Measurements from ENCODE around the gene FREM1.

Gene FREM1

GRCh38 chr9:14744768-14745167, 165.5 kb downstream of the FREM1 start:
- TF ChIP-seq NFIC (IDR thresholded peaks at IDR 0.05): no peak
- TF ChIP-seq TEAD4 (IDR thresholded peaks at IDR 0.05): no peak
- no peak for TF ChIP-seq CEBPB (IDR thresholded peaks at IDR 0.05)

- TF ChIP-seq FOXM1 (IDR thresholded peaks at IDR 0.05; ENCODE audit: borderline replicate concordance, low read depth) (no peak), YY1 (IDR thresholded peaks at IDR 0.05; ENCODE audit: low read depth) (no peak), NFIC (IDR thresholded peaks at IDR 0.05) (no peak), TCF12 (IDR thresholded peaks at IDR 0.05; ENCODE audit: low read depth) (no peak), TEAD4 (IDR thresholded peaks at IDR 0.05) (no peak)
- TF ChIP-seq, protein P1, sequence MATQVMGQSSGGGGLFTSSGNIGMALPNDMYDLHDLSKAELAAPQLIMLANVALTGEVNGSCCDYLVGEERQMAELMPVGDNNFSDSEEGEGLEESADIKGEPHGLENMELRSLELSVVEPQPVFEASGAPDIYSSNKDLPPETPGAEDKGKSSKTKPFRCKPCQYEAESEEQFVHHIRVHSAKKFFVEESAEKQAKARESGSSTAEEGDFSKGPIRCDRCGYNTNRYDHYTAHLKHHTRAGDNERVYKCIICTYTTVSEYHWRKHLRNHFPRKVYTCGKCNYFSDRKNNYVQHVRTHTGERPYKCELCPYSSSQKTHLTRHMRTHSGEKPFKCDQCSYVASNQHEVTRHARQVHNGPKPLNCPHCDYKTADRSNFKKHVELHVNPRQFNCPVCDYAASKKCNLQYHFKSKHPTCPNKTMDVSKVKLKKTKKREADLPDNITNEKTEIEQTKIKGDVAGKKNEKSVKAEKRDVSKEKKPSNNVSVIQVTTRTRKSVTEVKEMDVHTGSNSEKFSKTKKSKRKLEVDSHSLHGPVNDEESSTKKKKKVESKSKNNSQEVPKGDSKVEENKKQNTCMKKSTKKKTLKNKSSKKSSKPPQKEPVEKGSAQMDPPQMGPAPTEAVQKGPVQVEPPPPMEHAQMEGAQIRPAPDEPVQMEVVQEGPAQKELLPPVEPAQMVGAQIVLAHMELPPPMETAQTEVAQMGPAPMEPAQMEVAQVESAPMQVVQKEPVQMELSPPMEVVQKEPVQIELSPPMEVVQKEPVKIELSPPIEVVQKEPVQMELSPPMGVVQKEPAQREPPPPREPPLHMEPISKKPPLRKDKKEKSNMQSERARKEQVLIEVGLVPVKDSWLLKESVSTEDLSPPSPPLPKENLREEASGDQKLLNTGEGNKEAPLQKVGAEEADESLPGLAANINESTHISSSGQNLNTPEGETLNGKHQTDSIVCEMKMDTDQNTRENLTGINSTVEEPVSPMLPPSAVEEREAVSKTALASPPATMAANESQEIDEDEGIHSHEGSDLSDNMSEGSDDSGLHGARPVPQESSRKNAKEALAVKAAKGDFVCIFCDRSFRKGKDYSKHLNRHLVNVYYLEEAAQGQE (IDR thresholded peaks at IDR 0.05; ENCODE audit: low read depth): no peak
Measured at GRCh38 chr9:14741369-14741768, 168.9 kb downstream of the FREM1 start.

DNA sequence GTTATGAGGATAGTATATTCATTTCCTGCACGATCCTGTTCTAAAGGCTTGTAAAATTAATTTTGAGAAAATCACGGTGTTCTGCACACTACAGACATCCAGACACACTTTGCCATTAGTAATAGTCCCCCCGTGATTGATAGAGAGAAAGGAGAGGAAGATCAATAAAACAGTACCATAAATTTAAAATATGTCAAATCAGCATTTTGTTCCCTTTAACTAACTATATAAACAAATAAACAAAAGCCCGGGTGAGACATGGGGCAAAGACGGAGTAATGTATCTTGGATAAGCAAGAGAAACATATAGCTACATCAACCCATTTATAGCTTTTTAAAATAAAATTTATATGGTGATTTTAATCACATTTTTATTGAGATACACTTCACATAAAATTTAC, 177.1 kb downstream of the FREM1 start:
- TF ChIP-seq EGR1 (IDR thresholded peaks at IDR 0.05) (no peak), CREB1 (IDR thresholded peaks at IDR 0.05; ENCODE audit: low read depth) (no peak), FOXM1 (IDR thresholded peaks at IDR 0.05; ENCODE audit: borderline replicate concordance, low read depth) (no peak)
- TF ChIP-seq, protein P2, sequence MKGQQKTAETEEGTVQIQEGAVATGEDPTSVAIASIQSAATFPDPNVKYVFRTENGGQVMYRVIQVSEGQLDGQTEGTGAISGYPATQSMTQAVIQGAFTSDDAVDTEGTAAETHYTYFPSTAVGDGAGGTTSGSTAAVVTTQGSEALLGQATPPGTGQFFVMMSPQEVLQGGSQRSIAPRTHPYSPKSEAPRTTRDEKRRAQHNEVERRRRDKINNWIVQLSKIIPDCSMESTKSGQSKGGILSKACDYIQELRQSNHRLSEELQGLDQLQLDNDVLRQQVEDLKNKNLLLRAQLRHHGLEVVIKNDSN (IDR thresholded peaks at IDR 0.05): no peak
- TF ChIP-seq, protein P1 (IDR thresholded peaks at IDR 0.05; ENCODE audit: low read depth): no peak

GRCh38 chr9:14731294-14731981, 178.8 kb downstream of the FREM1 start:
- no peak for TF ChIP-seq NFIC (IDR thresholded peaks at IDR 0.05)
- no peak for TF ChIP-seq TCF12 (IDR thresholded peaks at IDR 0.05; ENCODE audit: low read depth)
- no peak for TF ChIP-seq EP300 (IDR thresholded peaks at IDR 0.05; ENCODE audit: borderline replicate concordance)
- TF ChIP-seq, protein P3, sequence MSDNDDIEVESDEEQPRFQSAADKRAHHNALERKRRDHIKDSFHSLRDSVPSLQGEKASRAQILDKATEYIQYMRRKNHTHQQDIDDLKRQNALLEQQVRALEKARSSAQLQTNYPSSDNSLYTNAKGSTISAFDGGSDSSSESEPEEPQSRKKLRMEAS (IDR thresholded peaks at IDR 0.05): no peak
- TF ChIP-seq FOXM1 (IDR thresholded peaks at IDR 0.05; ENCODE audit: borderline replicate concordance, low read depth): no peak
- no peak for TF ChIP-seq TEAD4 (IDR thresholded peaks at IDR 0.05)
- TF ChIP-seq CREB1 (IDR thresholded peaks at IDR 0.05; ENCODE audit: low read depth): no peak
- TF ChIP-seq YY1 (IDR thresholded peaks at IDR 0.05; ENCODE audit: low read depth): no peak
- no peak for TF ChIP-seq ZBTB7A (IDR thresholded peaks at IDR 0.05; ENCODE audit: low read depth)

- TF ChIP-seq, protein P3 (IDR thresholded peaks at IDR 0.05): no peak
- TF ChIP-seq CREB1 (IDR thresholded peaks at IDR 0.05; ENCODE audit: low read depth): no peak
- TF ChIP-seq TAF1 (IDR thresholded peaks at IDR 0.05; ENCODE audit: low read depth): no peak
- no peak for TF ChIP-seq CEBPB (IDR thresholded peaks at IDR 0.05)
Measured at GRCh38 chr9:14730461-14730898, 179.7 kb downstream of the FREM1 start.

DNA sequence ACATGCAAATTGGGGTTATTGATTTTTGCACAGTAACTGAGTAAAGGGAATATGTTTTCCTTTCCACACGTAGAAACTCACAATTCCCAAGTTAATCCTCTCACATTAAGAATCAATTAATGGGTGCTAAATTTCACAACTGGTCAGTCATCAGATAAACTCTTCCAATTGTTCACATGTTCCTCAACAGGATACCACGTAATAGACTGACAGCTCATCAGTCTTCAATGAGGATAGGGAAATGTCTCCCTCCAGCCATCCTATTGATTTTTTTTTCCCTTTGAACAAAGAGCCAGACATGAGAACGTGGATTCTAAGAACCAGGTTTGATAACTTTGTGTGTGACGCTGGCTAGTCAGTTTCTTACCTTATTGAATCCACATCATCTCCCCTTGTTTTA, 186.9 kb downstream of the FREM1 start:
- no peak for TF ChIP-seq TCF12 (IDR thresholded peaks at IDR 0.05; ENCODE audit: low read depth)

GRCh38 chr9:14722391-14723035, 187.7 kb downstream of the FREM1 start, which contains the start of gene CER1:
TSS of gene CER1 (minus strand) at chr9:14722733. CDS start at chr9:14722672, 61 bp downstream.
- TF ChIP-seq, protein P3 (IDR thresholded peaks at IDR 0.05): no peak
- no peak for TF ChIP-seq EP300 (IDR thresholded peaks at IDR 0.05; ENCODE audit: borderline replicate concordance)
- TF ChIP-seq EGR1 (IDR thresholded peaks at IDR 0.05): no peak
- no peak for TF ChIP-seq TCF12 (IDR thresholded peaks at IDR 0.05; ENCODE audit: low read depth)
- TF ChIP-seq, protein P2 (IDR thresholded peaks at IDR 0.05): no peak
- no peak for TF ChIP-seq TEAD4 (IDR thresholded peaks at IDR 0.05)
- TF ChIP-seq FOXM1 (IDR thresholded peaks at IDR 0.05; ENCODE audit: borderline replicate concordance, low read depth): no peak
- no peak for TF ChIP-seq ZBTB7A (IDR thresholded peaks at IDR 0.05; ENCODE audit: low read depth)
- TF ChIP-seq NFIC (IDR thresholded peaks at IDR 0.05): no peak
- TF ChIP-seq RAD21 (IDR thresholded peaks at IDR 0.05; ENCODE audit: low read depth): no peak
- TF ChIP-seq CREB1 (IDR thresholded peaks at IDR 0.05; ENCODE audit: low read depth): no peak
- TF ChIP-seq, protein P1 (IDR thresholded peaks at IDR 0.05; ENCODE audit: low read depth): no peak
- no peak for TF ChIP-seq YY1 (IDR thresholded peaks at IDR 0.05; ENCODE audit: low read depth)
- no peak for TF ChIP-seq CEBPB (IDR thresholded peaks at IDR 0.05)
- no peak for TF ChIP-seq TAF1 (IDR thresholded peaks at IDR 0.05; ENCODE audit: low read depth)

Measured in Ishikawa (cell line).